Effector memory CD4-positive, alpha-beta T cell (primary cell): ENCODE results near the gene FDXR.
"Not testable (repeated sequence)": the region's sequence is repeated elsewhere in the genome, so short reads cannot be mapped to it uniquely, and the experiment has no call there.

Experiments used
- DNase-seq, 3 donors: peaks; one replicate each; pipeline ENCODE4 v3.0.0-alpha.2; 2020
- H3K27ac ChIP-seq: 2 replicates; pipeline ENCODE4 v1.7.0; 2013; ENCODE audit warnings: mild to moderate bottlenecking, low read length, moderate library complexity; ENCODE audit not compliant: insufficient read depth, poor library complexity, severe bottlenecking
- H3K27me3 ChIP-seq: replicated peaks from 2 replicates; pipeline ENCODE4 v1.7.0; 2013; ENCODE audit warnings: mild to moderate bottlenecking, low read length; ENCODE audit not compliant: insufficient read depth, control insufficient read depth, poor library complexity, severe bottlenecking
- H3K36me3 ChIP-seq: 2 replicates; pipeline ENCODE4 v1.7.0; 2013; ENCODE audit warnings: mild to moderate bottlenecking, low read length, moderate library complexity; ENCODE audit not compliant: control insufficient read depth, insufficient read depth
- H3K4me1 ChIP-seq: 2 replicates; pipeline ENCODE4 v1.7.0; 2013; ENCODE audit warnings: low read length, mild to moderate bottlenecking; ENCODE audit not compliant: control insufficient read depth, insufficient read depth, poor library complexity, severe bottlenecking
- H3K4me3 ChIP-seq: 2 replicates; pipeline ENCODE4 v1.7.0; 2013; ENCODE audit warnings: low read length, low read depth, mild to moderate bottlenecking; ENCODE audit not compliant: insufficient read depth, poor library complexity, severe bottlenecking
- H3K9me3 ChIP-seq: 2 replicates; pipeline ENCODE4 v1.7.0; 2013; ENCODE audit warnings: mild to moderate bottlenecking, low read length, moderate library complexity; ENCODE audit not compliant: control insufficient read depth

Gene FDXR

GRCh38 chr17:74871356-74872076 lies 1.3 kb downstream of the FDXR start:
- Histone ChIP-seq H3K27me3 (no peaks in the 10 kb centered on the region), H3K36me3 (no peaks in the 10 kb centered on the region), H3K4me3 (no peak overlapping the region), H3K9me3 (no peaks in the 10 kb centered on the region), H3K27ac (no peak overlapping the region), H3K4me1 (peaks cover 5% of the 10 kb centered on the region)
- DNase-seq: no peak

DNA sequence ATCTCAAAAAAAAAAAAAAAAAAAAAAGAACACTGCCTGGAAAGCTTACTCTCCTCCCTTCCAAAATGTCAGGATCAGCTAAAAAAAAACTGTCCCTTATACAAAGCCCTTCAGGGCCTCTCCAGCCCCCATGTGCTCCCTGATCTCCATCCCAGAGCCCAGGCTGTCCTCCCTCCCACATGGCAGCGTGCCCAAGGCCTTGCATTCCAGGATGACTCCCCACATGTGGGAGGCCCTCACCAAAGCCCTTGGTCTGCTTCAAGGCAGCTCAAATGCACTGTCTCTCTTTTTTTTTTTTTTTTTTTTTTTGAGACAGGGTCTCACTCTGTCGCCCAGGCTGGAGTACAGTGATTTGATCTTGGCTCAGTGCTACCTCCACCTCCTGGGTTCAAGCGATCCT lies 2.3 kb downstream of the FDXR start:
- H3K4me1 ChIP-seq: peaks cover 5% of the 10 kb centered on the region
- DNase-seq: no peak
- H3K9me3 ChIP-seq: no peaks in the 10 kb centered on the region
- no peaks in the 10 kb centered on the region for H3K36me3 ChIP-seq
- no peak overlapping the region for H3K27ac ChIP-seq
- no peaks in the 10 kb centered on the region for H3K27me3 ChIP-seq
- H3K4me3 ChIP-seq: no peak overlapping the region

DNA sequence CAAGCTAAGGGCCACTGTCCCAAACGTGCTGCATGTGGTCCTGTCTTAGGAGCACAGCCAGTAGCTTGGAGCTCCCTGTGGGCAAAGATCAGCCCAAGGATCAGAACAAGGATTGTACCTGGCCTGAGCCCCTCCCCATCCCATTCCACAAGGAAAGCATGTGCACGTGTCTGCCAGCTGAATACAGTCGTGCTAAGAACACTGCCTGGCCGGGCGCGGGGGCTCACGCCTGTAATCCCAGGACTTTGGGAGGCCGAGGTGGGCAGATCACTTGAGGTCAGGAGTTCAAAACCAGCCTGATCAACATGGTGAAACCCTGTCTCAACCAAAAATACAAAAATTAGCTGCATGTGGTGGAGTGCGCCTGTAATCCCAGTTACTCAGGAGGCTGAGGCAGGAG lies 2.8 kb downstream of the FDXR start:
- not testable (repeated sequence) for H3K27me3 ChIP-seq, H3K27ac ChIP-seq, H3K4me3 ChIP-seq, H3K9me3 ChIP-seq, DNase-seq, H3K36me3 ChIP-seq, H3K4me1 ChIP-seq

DNA sequence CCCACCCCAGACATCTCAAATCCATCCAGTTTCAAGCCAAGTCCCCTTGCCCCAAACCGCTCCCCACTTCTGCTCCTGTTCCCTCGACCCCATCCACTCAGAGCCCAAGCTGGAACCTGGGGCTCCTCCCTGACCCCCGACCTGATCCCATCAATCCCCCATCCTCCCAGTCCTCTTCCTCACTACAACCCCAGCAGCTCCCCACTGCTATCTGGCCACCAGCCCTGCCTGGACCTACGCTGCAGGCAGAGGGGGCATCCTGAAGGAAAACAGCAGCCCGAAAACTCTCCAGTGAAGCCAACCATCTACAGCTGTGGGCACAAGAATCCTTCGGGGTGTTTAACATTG lies 3.9 kb downstream of the FDXR start:
- Histone ChIP-seq H3K9me3 (no peaks in the 10 kb centered on the region), H3K4me1 (peaks cover 10% of the 10 kb centered on the region), H3K27me3 (no peaks in the 10 kb centered on the region), H3K4me3 (no peak overlapping the region), H3K36me3 (no peaks in the 10 kb centered on the region), H3K27ac (no peak overlapping the region)
- no peak for DNase-seq

- no peak overlapping the region for H3K27ac ChIP-seq
- no peak overlapping the region for H3K4me3 ChIP-seq
- H3K27me3 ChIP-seq: no peaks in the 10 kb centered on the region
- DNase-seq: no peak
- no peaks in the 10 kb centered on the region for H3K9me3 ChIP-seq
- no peaks in the 10 kb centered on the region for H3K36me3 ChIP-seq
- peaks cover 10% of the 10 kb centered on the region for H3K4me1 ChIP-seq
These were observed 4.4 kb downstream of the FDXR start for GRCh38 chr17:74868251-74868907.

GRCh38 chr17:74866198-74866835 lies 6.5 kb downstream of the FDXR start:
- Histone ChIP-seq H3K27ac (no peak overlapping the region), H3K36me3 (no peaks in the 10 kb centered on the region)

GRCh38 chr17:74865504-74866197 lies 7.1 kb downstream of the FDXR start:
- no peak for DNase-seq
- Histone ChIP-seq H3K36me3 (no peaks in the 10 kb centered on the region), H3K4me3 (no peak overlapping the region), H3K27me3 (peaks cover 13% of the 10 kb centered on the region), H3K4me1 (peaks cover 18% of the 10 kb centered on the region), H3K27ac (no peak overlapping the region), H3K9me3 (no peaks in the 10 kb centered on the region)

More at GRCh38 chr17:74866198-74866835, 6.5 kb downstream of the FDXR start:
- no peaks in the 10 kb centered on the region for H3K9me3 ChIP-seq
- peaks cover 12% of the 10 kb centered on the region for H3K4me1 ChIP-seq
- peaks cover 6% of the 10 kb centered on the region for H3K27me3 ChIP-seq
- H3K4me3 ChIP-seq: no peak overlapping the region
- no peak for DNase-seq

DNA sequence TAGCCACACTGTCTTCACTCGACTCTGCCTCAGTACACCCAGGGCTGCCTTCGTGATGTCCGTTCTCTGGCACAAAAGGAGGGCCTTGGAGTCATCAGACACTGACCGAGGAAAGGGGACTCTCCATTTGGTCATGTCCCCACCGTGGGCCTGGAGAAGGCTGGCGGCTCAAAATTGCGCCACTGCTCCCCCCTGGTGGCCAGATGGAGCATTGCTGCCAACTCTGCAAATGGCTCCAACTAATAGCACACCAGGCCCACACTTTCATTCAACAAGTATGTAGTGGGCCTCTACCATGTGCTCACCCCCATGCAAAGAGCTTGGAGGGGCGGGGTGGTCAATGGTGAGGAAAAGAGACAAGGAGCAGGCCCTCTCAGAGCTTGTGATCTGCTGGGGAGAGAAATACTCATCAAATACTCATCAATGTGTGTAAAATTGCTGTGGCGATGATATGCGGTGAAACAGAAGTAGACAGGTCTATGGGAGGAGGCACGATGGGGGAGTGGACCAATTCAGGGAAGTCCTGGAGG lies 7.9 kb downstream of the FDXR start:
- Histone ChIP-seq H3K27me3 (peaks cover 20% of the 10 kb centered on the region), H3K27ac (no peak overlapping the region), H3K4me3 (no peak overlapping the region), H3K4me1 (peaks cover 25% of the 10 kb centered on the region), H3K9me3 (no peaks in the 10 kb centered on the region), H3K36me3 (no peaks in the 10 kb centered on the region)
- peak; percentile 39 to 60 (median 47) for DNase-seq

DNA sequence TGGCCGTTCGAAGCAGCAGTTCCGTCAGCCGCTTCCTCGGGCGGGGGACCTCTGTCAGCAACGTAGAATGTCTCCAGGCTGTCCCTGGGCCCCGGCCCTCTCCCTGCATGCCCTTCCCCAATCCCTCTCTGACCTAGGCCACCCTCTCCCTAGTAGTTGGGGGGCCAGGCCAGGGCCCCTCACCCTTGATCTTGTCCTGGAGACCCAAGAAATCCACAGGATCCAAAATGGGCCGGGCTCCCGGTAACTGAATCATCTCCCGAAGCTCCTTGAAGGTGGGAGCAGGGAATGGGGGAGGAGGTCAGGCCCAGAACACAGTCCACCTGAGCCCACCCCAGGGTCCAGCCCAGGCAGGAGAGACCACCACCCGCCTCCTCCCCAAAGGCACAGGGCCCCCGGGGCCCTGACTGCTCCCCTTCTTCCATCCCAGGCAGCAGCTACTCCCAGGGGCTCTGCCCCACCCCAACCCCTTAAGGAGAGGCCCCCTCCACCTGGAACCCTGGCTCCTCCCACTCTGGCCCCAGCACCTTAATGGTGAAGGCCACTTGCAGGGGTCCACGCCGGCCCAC lies 8.4 kb downstream of the FDXR start:
- Histone ChIP-seq H3K4me1 (peaks cover 30% of the 10 kb centered on the region), H3K36me3 (no peaks in the 10 kb centered on the region), H3K27ac (no peak overlapping the region), H3K9me3 (no peaks in the 10 kb centered on the region), H3K4me3 (no peak overlapping the region), H3K27me3 (peaks cover 24% of the 10 kb centered on the region)
- DNase-seq: no peak
